GM12878 (cell line): ENCODE measurements around the gene PFKFB3.

Source experiments
- HDAC6 ChIP-seq: fragments of 200-600 bp; sonication (generic); IDR thresholded peaks from one replicate; pipeline ENCODE4 v1.8.0; 2017; ENCODE audit warnings: antibody characterized with exemption; ENCODE audit not compliant: unreplicated experiment
- TF ChIP-seq, protein P1 (sequence below), 3 experiments: IDR thresholded peaks in 2 of 3; conservative IDR thresholded peaks in 1 of 3; 2 replicates each; pipeline ENCODE4 v1.5.1; 2011; ENCODE audit warnings: low read depth in 3 of 3, low read length in 3 of 3, mild to moderate bottlenecking in 3 of 3, control low read depth in 2 of 3, moderate library complexity in 2 of 3, inconsistent platforms in 1 of 3, mixed read lengths in 1 of 3; ENCODE audit not compliant: control insufficient read depth in 2 of 3, insufficient read depth in 1 of 3; ENCODE audit errors: extremely low read depth in 1 of 3

DNA sequence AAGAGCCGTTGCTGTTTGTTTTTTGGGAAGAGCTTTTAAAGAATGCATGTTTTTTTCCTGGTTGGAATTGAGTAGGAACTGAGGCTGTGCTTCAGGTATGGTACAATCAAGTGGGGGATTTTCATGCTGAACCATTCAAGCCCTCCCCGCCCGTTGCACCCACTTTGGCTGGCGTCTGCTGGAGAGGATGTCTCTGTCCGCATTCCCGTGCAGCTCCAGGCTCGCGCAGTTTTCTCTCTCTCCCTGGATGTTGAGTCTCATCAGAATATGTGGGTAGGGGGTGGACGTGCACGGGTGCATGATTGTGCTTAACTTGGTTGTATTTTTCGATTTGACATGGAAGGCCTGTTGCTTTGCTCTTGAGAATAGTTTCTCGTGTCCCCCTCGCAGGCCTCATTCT lies 31.6 kb downstream of the PFKFB3 start:
- no peak for TF ChIP-seq HDAC6
- TF ChIP-seq, protein P1, sequence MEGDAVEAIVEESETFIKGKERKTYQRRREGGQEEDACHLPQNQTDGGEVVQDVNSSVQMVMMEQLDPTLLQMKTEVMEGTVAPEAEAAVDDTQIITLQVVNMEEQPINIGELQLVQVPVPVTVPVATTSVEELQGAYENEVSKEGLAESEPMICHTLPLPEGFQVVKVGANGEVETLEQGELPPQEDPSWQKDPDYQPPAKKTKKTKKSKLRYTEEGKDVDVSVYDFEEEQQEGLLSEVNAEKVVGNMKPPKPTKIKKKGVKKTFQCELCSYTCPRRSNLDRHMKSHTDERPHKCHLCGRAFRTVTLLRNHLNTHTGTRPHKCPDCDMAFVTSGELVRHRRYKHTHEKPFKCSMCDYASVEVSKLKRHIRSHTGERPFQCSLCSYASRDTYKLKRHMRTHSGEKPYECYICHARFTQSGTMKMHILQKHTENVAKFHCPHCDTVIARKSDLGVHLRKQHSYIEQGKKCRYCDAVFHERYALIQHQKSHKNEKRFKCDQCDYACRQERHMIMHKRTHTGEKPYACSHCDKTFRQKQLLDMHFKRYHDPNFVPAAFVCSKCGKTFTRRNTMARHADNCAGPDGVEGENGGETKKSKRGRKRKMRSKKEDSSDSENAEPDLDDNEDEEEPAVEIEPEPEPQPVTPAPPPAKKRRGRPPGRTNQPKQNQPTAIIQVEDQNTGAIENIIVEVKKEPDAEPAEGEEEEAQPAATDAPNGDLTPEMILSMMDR (IDR thresholded peaks at IDR 0.05 in 2 of 3, conservative IDR thresholded peaks at IDR 0.05 in 1 of 3; ENCODE audit: control insufficient read depth in 2 of 3, extremely low read depth in 1 of 3, insufficient read depth in 1 of 3, low read depth in 3 of 3, low read length in 3 of 3): no peak
